Left lung (tissue), 10 donors: ENCODE data around the gene FHOD3. TPM values are rescaled to one million over a fixed set of nuclear protein-coding genes. Genes with fewer than 3 reads are reported as not detected.
"Not testable (repeated sequence)": the region's sequence is repeated elsewhere in the genome, so short reads cannot be mapped to it uniquely, and the experiment has no call there.

ENCODE experiments used
- ATAC-seq: fragments of 200-7000 bp; cut with Tn5 transposase; one replicate; pipeline ENCODE4 v1.9.1; 2020; ENCODE audit warnings: moderate library complexity
- DNase-seq, 4 donors: peaks; one replicate each; pipeline ENCODE4 v3.0.0-alpha.2; 2013 to 2020
- H3K27ac ChIP-seq, 2 donors: fragments of 200-600 bp; sonication (generic) in 1 of 2; one replicate each; pipeline versions ENCODE4 v1.5.0 to v1.8.0; 2020 to 2021
- H3K27me3 ChIP-seq, 2 donors: fragments of 200-600 bp; sonication (generic) in 1 of 2; one replicate each; pipeline versions ENCODE4 v1.5.0 to v1.8.0; 2020 to 2021
- H3K36me3 ChIP-seq, 2 donors: fragments of 200-600 bp; sonication (generic) in 1 of 2; one replicate each; pipeline versions ENCODE4 v1.5.0 to v1.8.0; 2020 to 2021
- H3K4me1 ChIP-seq, 2 donors: fragments of 200-600 bp; one replicate each; pipeline ENCODE4 v1.8.0; 2021
- H3K4me3 ChIP-seq, 2 donors: fragments of 200-600 bp; sonication (generic) in 1 of 2; one replicate each; pipeline versions ENCODE4 v1.5.0 to v1.8.0; 2020 to 2021; ENCODE audit warnings: mild to moderate bottlenecking in 1 of 2
- H3K9me3 ChIP-seq, 2 donors: fragments of 200-600 bp; sonication (generic) in 1 of 2; one replicate each; pipeline versions ENCODE4 v1.5.0 to v1.8.0; 2020 to 2021
- intact Hi-C, 2 donors: fragments of 100-400 bp; cut with DNase I; formaldehyde crosslinking; loops; one replicate each; pipeline versions ENCODE4 v1.11.2 to v1.14.2; 2022
- polyA plus RNA-seq, 6 donors: library from polyadenylated mRNA; unstranded; fragments of 120-200 nt; gene quantifications; one replicate each; pipeline ENCODE4 v1.2.1, GENCODE V29; 2013; ENCODE audit not compliant: insufficient read length in 6 of 6
- total RNA-seq, 2 donors: library from RNA; stranded (reverse); fragmentation: NEBNext Ultra II Directional; extraction: Animal tissue kit (Norgen Biotek cat#: 25700); gene quantifications; one replicate each; pipeline ENCODE4 v1.2.1, GENCODE V29; 2021
- TF ChIP-seq, protein P1 (sequence below), 2 donors: fragments of 200-600 bp; sonication (generic) in 1 of 2; IDR thresholded peaks; one replicate each; pipeline versions ENCODE4 v1.5.0 to v1.8.0; 2021; ENCODE audit warnings: antibody characterized with exemption in 2 of 2
- donor health status: DM: no; HTN: yes; CAD: no.
- donor health status: DM: no; HTN: no; CAD: no.

Gene FHOD3
- total and polyA plus RNA-seq, 8 donors, result 0.55 to 2.9 (median 1.5) TPM

DNA sequence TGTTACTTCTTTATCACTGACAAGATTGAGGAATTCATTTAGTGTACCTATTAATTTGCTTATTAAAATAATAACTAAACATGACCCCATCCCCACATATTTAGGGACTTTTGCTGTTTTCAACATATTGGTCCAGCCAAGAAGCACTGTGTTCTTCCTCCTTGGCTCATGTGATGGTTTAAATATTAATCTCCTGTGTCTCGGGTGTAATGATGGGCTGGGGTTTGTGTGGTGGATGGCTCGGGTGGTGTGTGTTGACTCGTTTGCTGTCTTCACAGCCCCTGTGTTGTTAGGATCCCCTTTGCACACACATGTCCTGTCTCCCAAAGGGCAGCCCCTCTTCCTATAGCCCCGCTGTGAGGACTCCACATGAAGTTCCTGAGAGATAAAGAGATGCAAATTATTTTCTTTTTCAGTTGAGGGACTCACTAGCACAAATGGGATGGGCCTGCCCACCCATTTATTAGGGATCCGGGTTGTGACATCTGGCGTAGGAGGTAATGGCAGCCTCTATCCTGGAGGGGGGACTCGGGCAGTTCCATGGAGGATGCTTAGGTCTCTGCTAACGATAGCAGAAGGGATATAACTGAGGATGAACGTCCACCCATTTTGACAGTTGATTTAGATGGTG, 53.4 kb downstream of the FHOD3 start:
- peaks cover 0 to 9% of the 10 kb centered on the region in 2 donors for H3K27me3 ChIP-seq
- DNase-seq (no peak), ATAC-seq (no peak)
- H3K27ac ChIP-seq, result no peak overlapping the region
- TF ChIP-seq, protein P1, sequence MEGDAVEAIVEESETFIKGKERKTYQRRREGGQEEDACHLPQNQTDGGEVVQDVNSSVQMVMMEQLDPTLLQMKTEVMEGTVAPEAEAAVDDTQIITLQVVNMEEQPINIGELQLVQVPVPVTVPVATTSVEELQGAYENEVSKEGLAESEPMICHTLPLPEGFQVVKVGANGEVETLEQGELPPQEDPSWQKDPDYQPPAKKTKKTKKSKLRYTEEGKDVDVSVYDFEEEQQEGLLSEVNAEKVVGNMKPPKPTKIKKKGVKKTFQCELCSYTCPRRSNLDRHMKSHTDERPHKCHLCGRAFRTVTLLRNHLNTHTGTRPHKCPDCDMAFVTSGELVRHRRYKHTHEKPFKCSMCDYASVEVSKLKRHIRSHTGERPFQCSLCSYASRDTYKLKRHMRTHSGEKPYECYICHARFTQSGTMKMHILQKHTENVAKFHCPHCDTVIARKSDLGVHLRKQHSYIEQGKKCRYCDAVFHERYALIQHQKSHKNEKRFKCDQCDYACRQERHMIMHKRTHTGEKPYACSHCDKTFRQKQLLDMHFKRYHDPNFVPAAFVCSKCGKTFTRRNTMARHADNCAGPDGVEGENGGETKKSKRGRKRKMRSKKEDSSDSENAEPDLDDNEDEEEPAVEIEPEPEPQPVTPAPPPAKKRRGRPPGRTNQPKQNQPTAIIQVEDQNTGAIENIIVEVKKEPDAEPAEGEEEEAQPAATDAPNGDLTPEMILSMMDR (IDR thresholded peaks at IDR 0.05), result no peak
- H3K4me3 ChIP-seq, result no peak overlapping the region
- no peaks in the 10 kb centered on the region for H3K9me3 ChIP-seq
- intact Hi-C loops, result no loop called here
- no peaks in the 10 kb centered on the region for H3K4me1 ChIP-seq
- H3K36me3 ChIP-seq, result no peaks in the 10 kb centered on the region

- peak in 1 of 4 donors; percentile 43 for DNase-seq
Measured at GRCh38 chr18:36352384-36352783, 54.9 kb downstream of the FHOD3 start.

GRCh38 chr18:36354989-36355388, 57.5 kb downstream of the FHOD3 start:
- DNase-seq (no peak), ATAC-seq (no peak)
- Histone ChIP-seq H3K9me3 (no peaks in the 10 kb centered on the region), H3K27me3 (no peaks in the 10 kb centered on the region), H3K36me3 (no peaks in the 10 kb centered on the region), H3K4me3 (no peak overlapping the region), H3K4me1 (no peaks in the 10 kb centered on the region), H3K27ac (no peak overlapping the region)
- intact Hi-C loops, result no loop called here
- TF ChIP-seq, protein P1 (IDR thresholded peaks at IDR 0.05), result no peak

More at GRCh38 chr18:36352384-36352783, 54.9 kb downstream of the FHOD3 start:
- peak; percentile 87 for ATAC-seq
- Histone ChIP-seq H3K27ac (no peak overlapping the region), H3K4me1 (no peaks in the 10 kb centered on the region), H3K27me3 (peaks cover 0 to 9% of the 10 kb centered on the region in 2 donors), H3K9me3 (no peaks in the 10 kb centered on the region), H3K4me3 (no peak overlapping the region), H3K36me3 (no peaks in the 10 kb centered on the region)
- TF ChIP-seq, protein P1 (IDR thresholded peaks at IDR 0.05), result no peak
- intact Hi-C loops, result no loop called here

GRCh38 chr18:36355511-36355910, 58.0 kb downstream of the FHOD3 start:
- intact Hi-C loops, result no loop called here
- H3K4me1 ChIP-seq, result no peaks in the 10 kb centered on the region
- no peak for ATAC-seq
- H3K36me3 ChIP-seq, result no peaks in the 10 kb centered on the region
- no peak overlapping the region for H3K4me3 ChIP-seq
- H3K27me3 ChIP-seq, result no peaks in the 10 kb centered on the region
- H3K9me3 ChIP-seq, result no peaks in the 10 kb centered on the region
- no peak overlapping the region for H3K27ac ChIP-seq
- TF ChIP-seq, protein P1 (IDR thresholded peaks at IDR 0.05), result no peak
- no peak for DNase-seq

GRCh38 chr18:36356741-36357140, 59.2 kb downstream of the FHOD3 start:
- intact Hi-C loops, H3K4me3 ChIP-seq, H3K27me3 ChIP-seq, H3K27ac ChIP-seq, H3K36me3 ChIP-seq, DNase-seq, ATAC-seq, H3K9me3 ChIP-seq, H3K4me1 ChIP-seq: not testable (repeated sequence)

DNA sequence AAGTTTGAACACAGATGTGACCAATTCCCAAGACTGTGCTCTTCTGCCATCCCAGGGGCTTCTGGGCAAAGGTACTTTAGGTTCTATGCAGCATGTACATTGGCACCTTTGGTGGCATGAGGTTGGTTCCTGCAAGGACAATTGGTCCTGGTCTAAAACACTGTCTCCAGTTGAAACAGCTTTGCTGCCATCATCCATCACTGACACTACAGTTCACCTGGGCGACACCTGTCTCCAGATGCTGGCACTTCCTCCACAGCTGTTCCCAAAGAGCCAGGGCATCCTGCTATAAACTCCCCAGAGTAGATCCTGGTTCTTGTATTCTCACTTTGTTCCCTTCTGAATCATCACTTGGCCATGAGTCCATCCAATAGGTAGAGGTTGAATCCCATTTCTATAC, 60.6 kb downstream of the FHOD3 start:
- Histone ChIP-seq H3K9me3 (no peaks in the 10 kb centered on the region), H3K27ac (no peak overlapping the region), H3K27me3 (no peaks in the 10 kb centered on the region), H3K4me1 (no peaks in the 10 kb centered on the region), H3K4me3 (no peak overlapping the region), H3K36me3 (no peaks in the 10 kb centered on the region)
- TF ChIP-seq, protein P1 (IDR thresholded peaks at IDR 0.05), result no peak
- DNase-seq (no peak), ATAC-seq (no peak)
- intact Hi-C loops, result no loop called here
